ENCODE measurements around the gene ZNF562. TPM values are rescaled to one million over a fixed set of nuclear protein-coding genes. Genes with fewer than 3 reads are reported as not detected.

ZNF562 gene
- total RNA-seq, 1 experiment from 2014 or later: 42.3 TPM

DNA sequence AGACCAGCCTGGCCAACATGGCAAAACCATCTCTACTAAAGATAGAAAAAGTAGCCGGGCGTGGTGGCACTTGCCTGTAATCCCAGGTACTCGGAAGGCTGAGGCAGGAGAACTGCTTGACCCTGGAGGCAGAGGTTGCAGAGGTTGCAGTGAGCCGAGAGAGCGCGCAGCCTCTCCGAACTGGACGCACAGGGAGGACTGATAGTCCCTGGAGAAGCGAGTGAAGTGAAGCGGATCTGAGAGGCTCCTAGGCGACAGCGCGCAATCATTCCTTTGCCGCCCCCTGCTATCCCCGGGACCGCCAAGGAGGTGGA, 54.1 kb downstream of the ZNF562 start:
- Histone ChIP-seq H3K4me1 (ENCODE audit: insufficient read depth, low read length, poor library complexity, severe bottlenecking) (peaks cover 6% of the 10 kb centered on the region), H3K27me3 (replicated peaks; ENCODE audit: insufficient read depth, low read depth, low read length, poor library complexity) (no peaks in the 10 kb centered on the region), H3K4me3 (ENCODE audit: low read depth, low read length, poor library complexity, severe bottlenecking) (peak overlapping the region; percentile 78), H3K9me3 (ENCODE audit: low read depth, low read length, poor library complexity, severe bottlenecking) (no peaks in the 10 kb centered on the region), H3K27ac (ENCODE audit: low read depth, low read length, poor library complexity, severe bottlenecking) (peak overlapping the region; percentile 96), H3K36me3 (ENCODE audit: insufficient read depth, low read length, poor library complexity, severe bottlenecking) (peaks cover 33% of the 10 kb centered on the region)
- CTCF ChIA-PET: no interaction called here
- BruUV-seq (replicated peaks): no TSS peak
- no peak for TF ChIP-seq EZH2 (IDR thresholded peaks at IDR 0.05; ENCODE audit: borderline replicate concordance, low read depth, low read length, poor library complexity, severe bottlenecking)
- TF ChIP-seq, protein P1, sequence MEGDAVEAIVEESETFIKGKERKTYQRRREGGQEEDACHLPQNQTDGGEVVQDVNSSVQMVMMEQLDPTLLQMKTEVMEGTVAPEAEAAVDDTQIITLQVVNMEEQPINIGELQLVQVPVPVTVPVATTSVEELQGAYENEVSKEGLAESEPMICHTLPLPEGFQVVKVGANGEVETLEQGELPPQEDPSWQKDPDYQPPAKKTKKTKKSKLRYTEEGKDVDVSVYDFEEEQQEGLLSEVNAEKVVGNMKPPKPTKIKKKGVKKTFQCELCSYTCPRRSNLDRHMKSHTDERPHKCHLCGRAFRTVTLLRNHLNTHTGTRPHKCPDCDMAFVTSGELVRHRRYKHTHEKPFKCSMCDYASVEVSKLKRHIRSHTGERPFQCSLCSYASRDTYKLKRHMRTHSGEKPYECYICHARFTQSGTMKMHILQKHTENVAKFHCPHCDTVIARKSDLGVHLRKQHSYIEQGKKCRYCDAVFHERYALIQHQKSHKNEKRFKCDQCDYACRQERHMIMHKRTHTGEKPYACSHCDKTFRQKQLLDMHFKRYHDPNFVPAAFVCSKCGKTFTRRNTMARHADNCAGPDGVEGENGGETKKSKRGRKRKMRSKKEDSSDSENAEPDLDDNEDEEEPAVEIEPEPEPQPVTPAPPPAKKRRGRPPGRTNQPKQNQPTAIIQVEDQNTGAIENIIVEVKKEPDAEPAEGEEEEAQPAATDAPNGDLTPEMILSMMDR (conservative IDR thresholded peaks at IDR 0.05; ENCODE audit: low read depth, low read length): no peak
- DNase-seq (ENCODE audit: low spot score): no peak
- intact Hi-C loops (cut with micrococcal nuclease; ENCODE audit: unreplicated experiment): no loop called here
- POLR2A ChIA-PET (ENCODE audit: low non-redundant PET): no interaction called here

DNA sequence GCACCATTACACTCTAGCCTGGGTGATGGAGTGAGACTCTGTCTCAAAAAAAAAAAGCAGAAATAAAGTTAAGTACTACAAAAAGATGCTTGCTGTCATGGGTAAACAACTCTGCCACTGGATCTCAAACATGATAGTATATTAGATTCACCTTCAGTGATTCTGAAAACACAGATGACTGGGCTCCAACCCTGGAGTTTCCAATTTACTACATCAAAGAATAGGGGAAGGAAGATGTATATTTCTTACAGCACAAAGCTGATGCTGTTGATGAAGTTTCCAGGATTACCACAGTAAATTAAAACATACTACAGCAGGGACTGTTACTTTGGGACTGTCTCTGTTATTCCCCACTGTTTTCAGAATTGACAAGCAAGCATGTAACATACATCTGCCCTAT, 59.1 kb downstream of the ZNF562 start:
- Histone ChIP-seq H3K27ac (ENCODE audit: low read depth, low read length, poor library complexity, severe bottlenecking) (no peak overlapping the region), H3K4me3 (ENCODE audit: low read depth, low read length, poor library complexity, severe bottlenecking) (no peak overlapping the region), H3K27me3 (replicated peaks; ENCODE audit: insufficient read depth, low read depth, low read length, poor library complexity) (no peaks in the 10 kb centered on the region), H3K36me3 (ENCODE audit: insufficient read depth, low read length, poor library complexity, severe bottlenecking) (peaks cover 82% of the 10 kb centered on the region), H3K9me3 (ENCODE audit: low read depth, low read length, poor library complexity, severe bottlenecking) (peaks cover 28% of the 10 kb centered on the region), H3K4me1 (ENCODE audit: insufficient read depth, low read length, poor library complexity, severe bottlenecking) (peaks cover 6% of the 10 kb centered on the region)
- intact Hi-C loops (cut with micrococcal nuclease; ENCODE audit: unreplicated experiment): no loop called here
- TF ChIP-seq EZH2 (IDR thresholded peaks at IDR 0.05; ENCODE audit: borderline replicate concordance, low read depth, low read length, poor library complexity, severe bottlenecking): no peak
- TF ChIP-seq, protein P1 (conservative IDR thresholded peaks at IDR 0.05; ENCODE audit: low read depth, low read length): no peak
- no TSS peak for BruUV-seq (replicated peaks)
- no peak for DNase-seq (ENCODE audit: low spot score)
- CTCF ChIA-PET: no interaction called here
- POLR2A ChIA-PET (ENCODE audit: low non-redundant PET): no interaction called here

DNA sequence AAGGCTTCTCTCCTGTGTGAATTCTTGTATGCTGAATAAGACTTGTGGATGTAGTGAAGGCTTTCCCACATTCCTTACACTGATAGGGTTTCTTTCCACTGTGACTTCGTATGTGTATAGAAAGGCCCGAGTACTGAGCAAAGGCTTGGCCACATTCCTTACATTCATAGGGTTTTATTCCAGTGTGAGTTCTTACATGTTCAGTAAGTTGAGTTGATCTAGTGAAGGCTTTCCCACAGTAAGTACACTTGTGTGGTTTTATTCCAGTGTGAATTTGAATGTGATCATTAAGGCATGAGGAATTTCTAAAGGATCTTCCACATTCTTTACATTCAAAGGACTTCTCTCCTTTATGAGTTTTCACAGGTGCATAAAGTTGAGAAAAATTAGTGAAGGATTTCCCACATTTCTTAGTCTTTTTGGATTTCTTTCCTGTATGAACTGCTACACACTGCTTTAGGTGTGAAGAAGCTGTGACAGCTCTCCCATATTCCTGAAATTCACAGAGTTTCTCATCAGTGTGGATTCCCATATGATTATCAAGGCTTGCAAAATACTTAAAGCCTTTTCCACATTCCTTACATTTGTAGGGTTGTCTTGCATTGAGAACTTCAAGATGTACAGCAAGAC, 64.3 kb downstream of the ZNF562 start:
- ChIA-PET POLR2A (ENCODE audit: low non-redundant PET) (interaction anchor here (0.7 kb wide), 1 partner anchor 314 kb away, joined by 3 read pairs; no protein-coding TSS in a partner anchor), CTCF (no interaction called here)
- Histone ChIP-seq H3K36me3 (ENCODE audit: insufficient read depth, low read length, poor library complexity, severe bottlenecking) (peaks cover 74% of the 10 kb centered on the region), H3K4me1 (ENCODE audit: insufficient read depth, low read length, poor library complexity, severe bottlenecking) (no peaks in the 10 kb centered on the region), H3K4me3 (ENCODE audit: low read depth, low read length, poor library complexity, severe bottlenecking) (no peak overlapping the region), H3K9me3 (ENCODE audit: low read depth, low read length, poor library complexity, severe bottlenecking) (peaks cover 63% of the 10 kb centered on the region), H3K27ac (ENCODE audit: low read depth, low read length, poor library complexity, severe bottlenecking) (no peak overlapping the region), H3K27me3 (replicated peaks; ENCODE audit: insufficient read depth, low read depth, low read length, poor library complexity) (no peaks in the 10 kb centered on the region)
- no peak for TF ChIP-seq EZH2 (IDR thresholded peaks at IDR 0.05; ENCODE audit: borderline replicate concordance, low read depth, low read length, poor library complexity, severe bottlenecking)
- TF ChIP-seq, protein P1 (conservative IDR thresholded peaks at IDR 0.05; ENCODE audit: low read depth, low read length): no peak
- DNase-seq (ENCODE audit: low spot score): no peak
- BruUV-seq (replicated peaks): TSS peak; percentile 12
- intact Hi-C loops (cut with micrococcal nuclease; ENCODE audit: unreplicated experiment): no loop called here

Data from A673 (cell line).